GM23338 (cell line): Measurements from ENCODE around the gene DAZL. TPM values are rescaled to one million over a fixed set of nuclear protein-coding genes. Genes with fewer than 3 reads are reported as not detected.

Experiments used
- ATAC-seq: fragments of 200-7000 bp; cut with Tn5 transposase; 3 replicates; pipeline ENCODE4 v1.9.1; 2020
- DNase-seq: peaks from one replicate; pipeline ENCODE4 v3.0.0-alpha.2; 2015; ENCODE audit warnings: low spot score
- H2AFZ ChIP-seq: fragments of 200-600 bp; sonication (generic); 2 replicates; pipeline ENCODE4 v1.8.0; 2016; ENCODE audit warnings: antibody characterized with exemption, mild to moderate bottlenecking, moderate library complexity
- H3F3A ChIP-seq: fragments of 200-600 bp; sonication (generic); replicated peaks from 2 replicates; pipeline ENCODE4 v1.8.0; 2017; ENCODE audit warnings: antibody characterized with exemption, mixed run types, low read depth
- H3K27ac ChIP-seq: fragments of 200-600 bp; sonication (generic); 2 replicates; pipeline ENCODE4 v1.6.1; 2016; ENCODE audit warnings: low read depth
- H3K27me3 ChIP-seq: fragments of 200-600 bp; sonication (generic); 2 replicates; pipeline ENCODE4 v1.8.0; 2016; ENCODE audit warnings: mild to moderate bottlenecking, mixed run types, moderate library complexity; ENCODE audit not compliant: insufficient read depth
- H3K36me3 ChIP-seq: fragments of 200-600 bp; sonication (generic); 2 replicates; pipeline ENCODE4 v1.8.0; 2016; ENCODE audit warnings: mild to moderate bottlenecking; ENCODE audit not compliant: insufficient read depth
- H3K4me1 ChIP-seq: fragments of 200-600 bp; sonication (generic); 2 replicates; pipeline ENCODE4 v1.8.0; 2016; ENCODE audit warnings: mild to moderate bottlenecking, moderate library complexity; ENCODE audit not compliant: insufficient read depth
- H3K4me2 ChIP-seq: fragments of 200-600 bp; sonication (generic); 2 replicates; pipeline ENCODE4 v1.7.1; 2017; ENCODE audit warnings: mixed run types
- H3K4me3 ChIP-seq: fragments of 200-600 bp; sonication (generic); 2 replicates; pipeline ENCODE4 v1.6.1; 2016; ENCODE audit warnings: mixed run types
- H3K79me2 ChIP-seq: fragments of 200-600 bp; sonication (generic); replicated peaks from 2 replicates; pipeline ENCODE4 v1.8.0; 2017; ENCODE audit warnings: mild to moderate bottlenecking; ENCODE audit not compliant: insufficient read depth
- H3K9me2 ChIP-seq: fragments of 200-600 bp; sonication (generic); 2 replicates; pipeline ENCODE4 v1.8.0; 2017; ENCODE audit not compliant: insufficient read depth
- H4K20me1 ChIP-seq: fragments of 200-600 bp; sonication (generic); replicated peaks from 2 replicates; pipeline ENCODE4 v1.8.0; 2017; ENCODE audit warnings: mild to moderate bottlenecking; ENCODE audit not compliant: insufficient read depth
- H3K27ac Mint-ChIP-seq: 2 replicates; pipeline ENCODE4 v1.8.0; 2020; ENCODE audit warnings: inconsistent platforms, mild to moderate bottlenecking, moderate library complexity, mixed read lengths
- H3K27me3 Mint-ChIP-seq: 3 replicates; pipeline ENCODE4 v1.8.0; 2022; ENCODE audit warnings: low read depth, mild to moderate bottlenecking, moderate library complexity, mixed read lengths, inconsistent platforms; ENCODE audit not compliant: insufficient read depth, poor library complexity
- H3K36me3 Mint-ChIP-seq: 3 replicates; pipeline ENCODE4 v1.8.0; 2021; ENCODE audit warnings: low read depth, mild to moderate bottlenecking, inconsistent platforms, moderate library complexity, mixed read lengths
- H3K4me1 Mint-ChIP-seq: 3 replicates; pipeline ENCODE4 v1.8.0; 2020; ENCODE audit warnings: mild to moderate bottlenecking, inconsistent platforms, mixed read lengths
- H3K4me3 Mint-ChIP-seq: 3 replicates; pipeline ENCODE4 v1.8.0; 2021; ENCODE audit warnings: moderate library complexity, mild to moderate bottlenecking, inconsistent platforms, mixed read lengths
- H3K9me3 Mint-ChIP-seq: 3 replicates; pipeline ENCODE4 v1.8.0; 2020; ENCODE audit warnings: moderate library complexity, mild to moderate bottlenecking, inconsistent platforms, mixed read lengths
- CREB1 ChIP-seq: fragments of 250-450 bp; sonication (Bioruptor Pico); IDR thresholded peaks from 2 replicates; pipeline ENCODE4 v1.5.0; 2020; ENCODE audit warnings: low read depth, mild to moderate bottlenecking, moderate library complexity
- CTCF ChIP-seq, 2 experiments: fragments of 200-600 bp in 1 of 2; sonication (generic) in 1 of 2; conservative IDR thresholded peaks; 2 replicates each; pipeline versions ENCODE4 v1.5.1 to v1.6.1; 2016 to 2017; ENCODE audit warnings: antibody characterized with exemption in 2 of 2, low read depth in 2 of 2, mild to moderate bottlenecking in 2 of 2, moderate library complexity in 1 of 2
- ETS1 ChIP-seq: IDR thresholded peaks from 2 replicates; pipeline ENCODE4 v1.6.1; 2016; ENCODE audit warnings: antibody characterized with exemption
- EZH2 ChIP-seq: fragments of 200-600 bp; sonication (generic); IDR thresholded peaks from one replicate; pipeline ENCODE4 v1.8.0; 2017; ENCODE audit warnings: antibody characterized with exemption, mild to moderate bottlenecking, low read depth; ENCODE audit not compliant: unreplicated experiment
- EZH2phosphoT487 ChIP-seq: fragments of 200-600 bp; sonication (generic); IDR thresholded peaks from one replicate; pipeline ENCODE4 v1.8.1; 2018; ENCODE audit warnings: antibody characterized with exemption; ENCODE audit not compliant: unreplicated experiment
- JUNB ChIP-seq: IDR thresholded peaks from one replicate; pipeline ENCODE4 v1.6.1; 2016; ENCODE audit warnings: antibody characterized with exemption; ENCODE audit not compliant: unreplicated experiment
- NANOG ChIP-seq: IDR thresholded peaks from 2 replicates; pipeline ENCODE4 v1.6.1; 2016; ENCODE audit warnings: antibody characterized with exemption, borderline replicate concordance
- POLR2AphosphoS5 ChIP-seq: IDR thresholded peaks from 2 replicates; pipeline ENCODE4 v1.6.1; 2016; ENCODE audit warnings: antibody characterized with exemption, low read depth
- REST ChIP-seq: IDR thresholded peaks from one replicate; pipeline ENCODE4 v1.6.1; 2018; ENCODE audit warnings: antibody characterized with exemption; ENCODE audit not compliant: unreplicated experiment
- STAT1 ChIP-seq: IDR thresholded peaks from one replicate; pipeline ENCODE4 v1.6.1; 2016; ENCODE audit warnings: antibody characterized with exemption; ENCODE audit not compliant: unreplicated experiment
- ZNF114 ChIP-seq: fragments of 250-450 bp; sonication (Bioruptor Pico); IDR thresholded peaks from 2 replicates; pipeline ENCODE4 v1.5.0; 2020; ENCODE audit warnings: mild to moderate bottlenecking, moderate library complexity
- ZNF331 ChIP-seq: fragments of 250-450 bp; sonication (Bioruptor Pico); IDR thresholded peaks from 2 replicates; pipeline ENCODE4 v1.5.0; 2020; ENCODE audit warnings: low read depth, mild to moderate bottlenecking, moderate library complexity
- ZNF462 ChIP-seq: fragments of 250-450 bp; sonication (Bioruptor Pico); IDR thresholded peaks from 2 replicates; pipeline ENCODE4 v1.5.0; 2020; ENCODE audit warnings: mild to moderate bottlenecking, moderate library complexity
- polyA plus RNA-seq: library from polyadenylated mRNA; unstranded; fragments of >200 nt; fragmentation: Nextera tagmentation; extraction: Ambion mirVana; gene quantifications from 2 replicates; pipeline ENCODE4 v1.2.1, GENCODE V29; 2016
- total RNA-seq: library from RNA; depleted of rRNA; stranded (reverse); fragments of >200 nt; shearing (Covaris generic); gene quantifications from 2 replicates; pipeline ENCODE4 v1.2.3, GENCODE V29; 2014

The DAZL gene
- total and polyA plus RNA-seq, 2 experiments from 2014 or later: 3.2 to 5.3 TPM

GRCh38 chr3:16609927-16610580 is 4.8 kb upstream of the DAZL start:
- peaks cover 39% of the 10 kb centered on the region for H3K4me1 Mint-ChIP-seq

More at GRCh38 chr3:16609927-16610580, 4.8 kb upstream of the DAZL start:
- Mint-ChIP-seq H3K27me3 (peaks cover 4% of the 10 kb centered on the region), H3K4me3 (no peak overlapping the region), H3K36me3 (peaks cover 12% of the 10 kb centered on the region; the same call in 2 of the 3 replicates), H3K27ac (no peak overlapping the region), H3K9me3 (peaks cover 14% of the 10 kb centered on the region)
- Histone ChIP-seq H3K9me2 (0 out of 2 replicates have a peak, but pooled peaks cover 3% of the 10 kb centered on the region), H2AFZ (no peak overlapping the region), H3K4me1 (peaks cover 38% of the 10 kb centered on the region), H3K4me2 (no peak overlapping the region), H3K4me3 (no peak overlapping the region), H3K27me3 (no peaks in the 10 kb centered on the region), H3K79me2 (no peaks in the 10 kb centered on the region), H3K27ac (no peak overlapping the region), H3K36me3 (no peaks in the 10 kb centered on the region), H3F3A (peaks cover 3% of the 10 kb centered on the region; the same call in 1 of the 2 replicates), H4K20me1 (no peaks in the 10 kb centered on the region)
- TF ChIP-seq CREB1 (CRISPR knock-in tag): no peak
- no peak for TF ChIP-seq STAT1
- no peak for TF ChIP-seq EZH2phosphoT487
- TF ChIP-seq CTCF (conservative IDR thresholded peaks at IDR 0.05; ENCODE audit: low read depth in 2 of 2): no peak
- no peak for TF ChIP-seq ZNF331 (CRISPR knock-in tag)
- TF ChIP-seq ETS1: no peak
- no peak for TF ChIP-seq NANOG
- no peak for TF ChIP-seq EZH2
- no peak for TF ChIP-seq ZNF462
- no peak for TF ChIP-seq POLR2AphosphoS5
- no peak for TF ChIP-seq ZNF114 (CRISPR knock-in tag)
- TF ChIP-seq JUNB: no peak
- no peak for TF ChIP-seq REST
- DNase-seq (no peak), ATAC-seq (no peak)
